ENCODE data around the gene RGS11. TPM values are rescaled to one million over a fixed set of nuclear protein-coding genes. Genes with fewer than 3 reads are reported as not detected.

The RGS11 gene
- total and polyA plus RNA-seq, 2 of the 4 experiments (the other 2 are of a cell fraction): under 0.01 to 0.48 TPM

GRCh38 chr16:283033-283805 is 7.5 kb upstream of the RGS11 start, which contains the start of gene PDIA2:
Gene PDIA2 (plus strand): TSS chr16:283164. CDS start chr16:283170, 6 bp downstream.
- H3K14ac ChIP-seq (replicated peaks; ENCODE audit: low read depth, low read length): no peak within 1 kb of the TSS
- dilution Hi-C loops (cut with HindIII; ENCODE audit: low sequenced_read_pairs, unreplicated experiment): no loop called here
- H2BK20ac ChIP-seq (ENCODE audit: low read depth, low read length): no peak within 1 kb of the TSS
- H3K23ac ChIP-seq (ENCODE audit: low read depth, low read length): no peak within 1 kb of the TSS
- no peaks in the 10 kb centered on the region for H3K4me1 ChIP-seq (ENCODE audit: control insufficient read depth, insufficient read depth, low read length)
- no TSS peak for BruUV-seq (replicated peaks)
- no peak within 1 kb of the TSS for H3K4me2 ChIP-seq (ENCODE audit: low read depth, low read length)
- no peak within 1 kb of the TSS for H4K8ac ChIP-seq (ENCODE audit: low read depth in 2 of 2, low read length in 2 of 2)
- H3K18ac ChIP-seq (ENCODE audit: low read depth, low read length): no peak within 1 kb of the TSS
- no peak within 1 kb of the TSS for H3K56ac ChIP-seq (ENCODE audit: extremely low read depth, insufficient read depth, low read length)
- in situ Hi-C loops (cut with MboI; ENCODE audit: low sequenced_read_pairs): no loop called here
- H2BK120ac ChIP-seq (ENCODE audit: low read depth, low read length): no peak within 1 kb of the TSS
- H3K4ac ChIP-seq (ENCODE audit: low read depth, low read length): no peak within 1 kb of the TSS
- peaks cover 32% of the 10 kb centered on the region for H3K27me3 ChIP-seq (ENCODE audit: control insufficient read depth, insufficient read depth, low read length)
- intact Hi-C loops (cut with micrococcal nuclease): no loop called here
- no peaks in the 10 kb centered on the region for H3K9me1 ChIP-seq (ENCODE audit: insufficient read depth, low read length)
- no peak within 1 kb of the TSS for H4K5ac ChIP-seq (ENCODE audit: low read depth, low read length)
- no peak for ATAC-seq (ENCODE audit: low read depth)
- H2AK5ac ChIP-seq (ENCODE audit: low read depth, low read length): no peak within 1 kb of the TSS
- H2BK15ac ChIP-seq (ENCODE audit: low read depth, low read length): no peak within 1 kb of the TSS
- CTCF ChIA-PET: no interaction called here
- H4K91ac ChIP-seq (ENCODE audit: insufficient read depth, low read depth, low read length): no peak within 1 kb of the TSS
- no peaks in the 10 kb centered on the region for H3K79me1 ChIP-seq (ENCODE audit: low read depth in 1 of 2, low read length in 2 of 2)
- POLR2A ChIA-PET (ENCODE audit: unreplicated experiment): no interaction called here
- no peak within 1 kb of the TSS for H2BK5ac ChIP-seq (ENCODE audit: low read depth, low read length, poor library complexity, severe bottlenecking)
- H2AK9ac ChIP-seq (replicated peaks; ENCODE audit: low read depth, low read length, poor library complexity): no peak within 1 kb of the TSS
- no peak within 1 kb of the TSS for H2AFZ ChIP-seq (replicated peaks; ENCODE audit: low read length, poor library complexity)
- no peak for DNase-seq
- WGBS, 2 experiments (ENCODE audit: extremely low coverage in 2 of 2, insufficient read length in 1 of 2): 77% methylated on average over 8 of the region's 25 CpGs; no CpG with 5 or more reads in 1 of the 2 experiments
- no peak for TF ChIP-seq CHD1 (IDR thresholded peaks at IDR 0.05; ENCODE audit: low read depth, low read length)
- TF ChIP-seq USF2 (IDR thresholded peaks at IDR 0.05; ENCODE audit: low read depth, low read length): no peak
- TF ChIP-seq RAD21 (IDR thresholded peaks at IDR 0.05; ENCODE audit: low read length): no peak
- TF ChIP-seq MAZ (IDR thresholded peaks at IDR 0.05; ENCODE audit: borderline replicate concordance, low read depth, low read length): no peak
- no peak within 1 kb of the TSS for H3K9ac ChIP-seq (ENCODE audit: low read depth, low read length)
- no peak within 1 kb of the TSS for H3K27ac ChIP-seq (ENCODE audit: insufficient read depth, low read length)
- H3K9me3 ChIP-seq (ENCODE audit: control insufficient read depth, insufficient read depth, low read length): no peaks in the 10 kb centered on the region
- no peak within 1 kb of the TSS for H3K4me3 ChIP-seq (ENCODE audit: insufficient read depth, low read depth, low read length)
- no peaks in the 10 kb centered on the region; the same call in 1 of the 2 replicates for H4K20me1 ChIP-seq (ENCODE audit: insufficient read depth, low read length)
- H3K36me3 ChIP-seq (ENCODE audit: control insufficient read depth, insufficient read depth, low read length): peaks cover 13% of the 10 kb centered on the region; the same call in 1 of the 2 replicates
